Astrocyte (in vitro differentiated cells and primary cell): ENCODE data around the gene TMEM63C. TPM values are rescaled to one million over a fixed set of nuclear protein-coding genes. Genes with fewer than 3 reads are reported as not detected.
"Not testable (repeated sequence)": the region's sequence is repeated elsewhere in the genome, so short reads cannot be mapped to it uniquely, and the experiment has no call there.

Source experiments
- DNase-seq: peaks from one replicate; pipeline ENCODE4 v3.0.0-alpha.2; 2010; ENCODE audit warnings: low read depth
- FAIRE-seq: peaks from 2 replicates; lab custom pipeline; 2011; peaks lifted over from hg19 to GRCh38; lab: Jason Lieb, UNC
- H2AFZ ChIP-seq: 2 replicates; pipeline ENCODE4 v1.6.0; 2012; ENCODE audit warnings: low read depth, low read length, inconsistent platforms
- H3K27ac ChIP-seq: 2 replicates; pipeline ENCODE4 v1.5.1; 2011; ENCODE audit warnings: low read depth, low read length, inconsistent platforms
- H3K27me3 ChIP-seq: 2 replicates; pipeline ENCODE4 v1.6.0; 2011; ENCODE audit warnings: low read length, inconsistent platforms; ENCODE audit not compliant: insufficient read depth
- H3K36me3 ChIP-seq: 2 replicates; pipeline ENCODE4 v1.5.1; 2011; ENCODE audit warnings: low read length, inconsistent platforms; ENCODE audit not compliant: insufficient read depth
- H3K4me1 ChIP-seq: 2 replicates; pipeline ENCODE4 v1.5.1; 2011; ENCODE audit warnings: low read length, inconsistent platforms; ENCODE audit not compliant: insufficient read depth
- H3K4me2 ChIP-seq: 2 replicates; pipeline ENCODE4 v1.6.0; 2012; ENCODE audit warnings: low read length, inconsistent platforms
- H3K4me3 ChIP-seq: 2 replicates; pipeline ENCODE4 v1.5.1; 2011; ENCODE audit warnings: low read depth, mild to moderate bottlenecking, low read length, inconsistent platforms; ENCODE audit not compliant: insufficient read depth
- H3K79me2 ChIP-seq: 2 replicates; pipeline ENCODE4 v1.6.0; 2012; ENCODE audit warnings: mild to moderate bottlenecking, low read length, inconsistent platforms; ENCODE audit not compliant: insufficient read depth
- H3K9ac ChIP-seq: 2 replicates; pipeline ENCODE4 v1.6.0; 2012; ENCODE audit warnings: mild to moderate bottlenecking, low read length, inconsistent platforms
- H3K9me3 ChIP-seq: 2 replicates; pipeline ENCODE4 v1.5.1; 2012; ENCODE audit warnings: low read depth, mild to moderate bottlenecking, low read length, inconsistent platforms; ENCODE audit not compliant: insufficient read depth
- H4K20me1 ChIP-seq: 2 replicates; pipeline ENCODE4 v1.6.0; 2012; ENCODE audit warnings: low read length, inconsistent platforms; ENCODE audit not compliant: insufficient read depth
- H3K27ac Mint-ChIP-seq: one replicate; pipeline ENCODE4 v1.8.0; 2021; ENCODE audit warnings: mild to moderate bottlenecking, mixed read lengths; ENCODE audit not compliant: unreplicated experiment
- H3K27me3 Mint-ChIP-seq: one replicate; pipeline ENCODE4 v1.8.0; 2021; ENCODE audit warnings: low read depth, mixed read lengths; ENCODE audit not compliant: unreplicated experiment
- H3K36me3 Mint-ChIP-seq: one replicate; pipeline ENCODE4 v1.8.0; 2021; ENCODE audit warnings: low read depth, mixed read lengths; ENCODE audit not compliant: unreplicated experiment
- H3K4me1 Mint-ChIP-seq: one replicate; pipeline ENCODE4 v1.8.0; 2021; ENCODE audit warnings: low read depth, mixed read lengths; ENCODE audit not compliant: unreplicated experiment
- H3K4me3 Mint-ChIP-seq: one replicate; pipeline ENCODE4 v1.8.0; 2021; ENCODE audit warnings: mild to moderate bottlenecking, moderate library complexity, mixed read lengths; ENCODE audit not compliant: unreplicated experiment
- H3K9me3 Mint-ChIP-seq: one replicate; pipeline ENCODE4 v1.8.0; 2021; ENCODE audit warnings: mild to moderate bottlenecking, mixed read lengths; ENCODE audit not compliant: unreplicated experiment
- EZH2 ChIP-seq: IDR thresholded peaks from 2 replicates; pipeline ENCODE4 v1.6.1; 2012; ENCODE audit warnings: mild to moderate bottlenecking, low read length, inconsistent platforms; ENCODE audit not compliant: insufficient read depth
- total RNA-seq: library from RNA; stranded (reverse); gene quantifications from 2 replicates; pipeline ENCODE4 v1.2.1, GENCODE V29; 2021
- TF ChIP-seq, protein P1 (sequence below): IDR thresholded peaks from 2 replicates; pipeline ENCODE4 v1.5.1; 2011; ENCODE audit warnings: low read depth, mild to moderate bottlenecking, inconsistent platforms, low read length, moderate library complexity; ENCODE audit not compliant: insufficient read depth

The TMEM63C gene
- total RNA-seq, 1 donor from 2014 or later: 11.3 TPM

DNA sequence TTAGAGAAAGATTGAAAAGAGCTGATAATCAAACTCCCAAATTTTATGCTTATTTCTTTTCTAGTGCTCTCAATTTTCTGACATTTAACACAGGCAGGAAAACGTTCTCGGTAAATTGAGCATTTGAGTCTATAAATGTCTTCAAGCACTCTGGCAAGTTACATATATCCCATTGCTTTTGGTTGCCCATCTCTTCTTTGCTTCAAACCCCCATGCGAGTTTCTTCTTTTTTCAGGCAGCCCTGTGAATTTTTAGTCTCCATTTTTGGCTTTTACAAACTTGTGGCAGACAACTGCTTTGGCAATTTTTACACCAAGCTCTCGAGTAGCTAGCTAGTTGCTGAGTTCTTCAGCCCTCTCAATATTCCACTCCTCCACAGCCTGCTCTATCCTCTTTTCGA is 8.7 kb upstream of the TMEM63C start:
- Histone ChIP-seq H3K4me3 (no peak overlapping the region), H3K4me1 (peaks cover 6% of the 10 kb centered on the region), H4K20me1 (no peaks in the 10 kb centered on the region), H3K9me3 (no peaks in the 10 kb centered on the region), H3K4me2 (no peak overlapping the region), H2AFZ (no peak overlapping the region), H3K27me3 (peaks cover 5% of the 10 kb centered on the region), H3K9ac (no peak overlapping the region), H3K27ac (no peak overlapping the region), H3K36me3 (no peaks in the 10 kb centered on the region), H3K79me2 (no peaks in the 10 kb centered on the region)
- Mint-ChIP-seq H3K27ac (no peak overlapping the region), H3K27me3 (no peaks in the 10 kb centered on the region), H3K4me1 (no peaks in the 10 kb centered on the region), H3K9me3 (peaks cover 7% of the 10 kb centered on the region), H3K36me3 (no peaks in the 10 kb centered on the region), H3K4me3 (no peak overlapping the region)
- DNase-seq (no peak), FAIRE-seq (no peak)
- TF ChIP-seq EZH2: no peak
- TF ChIP-seq, protein P1, sequence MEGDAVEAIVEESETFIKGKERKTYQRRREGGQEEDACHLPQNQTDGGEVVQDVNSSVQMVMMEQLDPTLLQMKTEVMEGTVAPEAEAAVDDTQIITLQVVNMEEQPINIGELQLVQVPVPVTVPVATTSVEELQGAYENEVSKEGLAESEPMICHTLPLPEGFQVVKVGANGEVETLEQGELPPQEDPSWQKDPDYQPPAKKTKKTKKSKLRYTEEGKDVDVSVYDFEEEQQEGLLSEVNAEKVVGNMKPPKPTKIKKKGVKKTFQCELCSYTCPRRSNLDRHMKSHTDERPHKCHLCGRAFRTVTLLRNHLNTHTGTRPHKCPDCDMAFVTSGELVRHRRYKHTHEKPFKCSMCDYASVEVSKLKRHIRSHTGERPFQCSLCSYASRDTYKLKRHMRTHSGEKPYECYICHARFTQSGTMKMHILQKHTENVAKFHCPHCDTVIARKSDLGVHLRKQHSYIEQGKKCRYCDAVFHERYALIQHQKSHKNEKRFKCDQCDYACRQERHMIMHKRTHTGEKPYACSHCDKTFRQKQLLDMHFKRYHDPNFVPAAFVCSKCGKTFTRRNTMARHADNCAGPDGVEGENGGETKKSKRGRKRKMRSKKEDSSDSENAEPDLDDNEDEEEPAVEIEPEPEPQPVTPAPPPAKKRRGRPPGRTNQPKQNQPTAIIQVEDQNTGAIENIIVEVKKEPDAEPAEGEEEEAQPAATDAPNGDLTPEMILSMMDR: no peak

DNA sequence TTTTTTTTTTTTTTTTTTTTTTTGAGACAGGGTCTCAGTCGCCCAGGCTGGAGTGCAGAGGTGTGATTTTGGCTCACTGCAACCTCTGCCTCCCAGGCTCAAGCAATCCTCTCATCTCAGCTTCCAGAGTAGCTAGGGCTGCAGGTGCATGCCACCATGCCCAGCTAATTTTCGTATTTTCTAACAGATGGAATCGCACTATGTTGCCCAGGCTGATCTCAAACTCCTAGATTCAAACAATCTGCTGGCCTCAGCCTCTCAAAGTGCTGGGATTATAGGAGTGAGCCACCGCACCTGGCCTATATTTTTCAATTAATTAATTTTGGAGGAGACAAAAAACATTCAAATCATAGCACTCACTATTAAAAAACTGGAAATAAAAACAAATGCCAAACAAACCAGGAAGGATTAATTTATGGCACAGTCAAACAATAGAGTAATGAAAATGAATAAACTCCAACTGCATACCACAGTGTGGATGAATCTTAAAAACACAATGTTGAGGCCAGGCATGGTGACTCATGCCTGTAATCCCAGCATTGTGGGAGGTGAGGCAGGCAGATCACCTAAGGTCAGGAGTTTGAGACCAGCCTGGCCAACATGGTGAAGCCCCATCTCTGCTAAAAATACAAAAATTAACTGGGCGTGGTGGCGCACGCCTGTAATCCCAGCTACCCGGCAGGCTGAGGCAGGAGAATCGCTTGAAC is 7.5 kb upstream of the TMEM63C start:
- DNase-seq: peak; percentile 17
- not testable (repeated sequence) for H3K9me3 Mint-ChIP-seq, H3K27ac Mint-ChIP-seq, H3K79me2 ChIP-seq, H3K4me1 ChIP-seq, H3K4me2 ChIP-seq, H3K27me3 ChIP-seq, H2AFZ ChIP-seq, H3K27ac ChIP-seq, H3K9ac ChIP-seq, H3K27me3 Mint-ChIP-seq, H4K20me1 ChIP-seq, H3K4me1 Mint-ChIP-seq, H3K4me3 Mint-ChIP-seq, H3K9me3 ChIP-seq, H3K4me3 ChIP-seq, H3K36me3 Mint-ChIP-seq, H3K36me3 ChIP-seq, FAIRE-seq

DNA sequence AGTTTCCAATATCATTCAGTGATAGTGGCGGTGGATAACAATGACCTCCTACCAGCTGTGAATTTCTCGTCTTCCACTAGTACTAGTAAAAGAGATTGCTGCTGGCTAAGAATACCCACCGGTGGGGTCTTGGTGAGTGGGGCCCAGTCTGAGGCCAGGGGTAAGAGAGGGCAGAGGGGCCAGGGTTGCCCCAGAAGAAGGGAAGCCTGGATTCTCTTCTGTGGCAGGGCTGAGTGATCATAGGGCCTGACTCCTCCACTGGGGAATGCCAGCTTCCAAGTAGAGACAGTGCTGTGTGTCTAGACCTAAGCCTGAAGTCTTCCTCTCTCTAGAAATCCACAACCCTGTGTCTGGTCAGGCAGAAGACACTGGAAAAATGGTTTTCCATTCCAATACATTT is 5.8 kb upstream of the TMEM63C start:
- Histone ChIP-seq H3K9me3 (no peaks in the 10 kb centered on the region), H3K9ac (no peak overlapping the region), H3K27me3 (peaks cover 5% of the 10 kb centered on the region), H3K27ac (no peak overlapping the region), H3K4me1 (peaks cover 6% of the 10 kb centered on the region), H2AFZ (no peak overlapping the region), H3K4me2 (no peak overlapping the region), H4K20me1 (no peaks in the 10 kb centered on the region), H3K4me3 (no peak overlapping the region), H3K36me3 (no peaks in the 10 kb centered on the region), H3K79me2 (no peaks in the 10 kb centered on the region)
- no peak overlapping the region for H3K27ac Mint-ChIP-seq
- FAIRE-seq: no peak
- H3K9me3 Mint-ChIP-seq: peaks cover 4% of the 10 kb centered on the region
- no peak for DNase-seq
- H3K27me3 Mint-ChIP-seq: peaks cover 5% of the 10 kb centered on the region
- H3K4me1 Mint-ChIP-seq: no peaks in the 10 kb centered on the region
- TF ChIP-seq, protein P1: no peak
- no peak for TF ChIP-seq EZH2
- no peaks in the 10 kb centered on the region for H3K36me3 Mint-ChIP-seq
- H3K4me3 Mint-ChIP-seq: no peak overlapping the region
